Left lung (tissue), 10 donors: ENCODE measurements around the gene FILIP1L. TPM values are rescaled to one million over a fixed set of nuclear protein-coding genes. Genes with fewer than 3 reads are reported as not detected.

ENCODE experiments used
- ATAC-seq: fragments of 200-7000 bp; cut with Tn5 transposase; one replicate; pipeline ENCODE4 v1.9.1; 2020; ENCODE audit warnings: moderate library complexity
- DNase-seq, 4 donors: peaks; one replicate each; pipeline ENCODE4 v3.0.0-alpha.2; 2013 to 2020
- H3K27ac ChIP-seq, 2 donors: fragments of 200-600 bp; sonication (generic) in 1 of 2; one replicate each; pipeline versions ENCODE4 v1.5.0 to v1.8.0; 2020 to 2021
- H3K27me3 ChIP-seq, 2 donors: fragments of 200-600 bp; sonication (generic) in 1 of 2; one replicate each; pipeline versions ENCODE4 v1.5.0 to v1.8.0; 2020 to 2021
- H3K36me3 ChIP-seq, 2 donors: fragments of 200-600 bp; sonication (generic) in 1 of 2; one replicate each; pipeline versions ENCODE4 v1.5.0 to v1.8.0; 2020 to 2021
- H3K4me1 ChIP-seq, 2 donors: fragments of 200-600 bp; one replicate each; pipeline ENCODE4 v1.8.0; 2021
- H3K4me3 ChIP-seq, 2 donors: fragments of 200-600 bp; sonication (generic) in 1 of 2; one replicate each; pipeline versions ENCODE4 v1.5.0 to v1.8.0; 2020 to 2021; ENCODE audit warnings: mild to moderate bottlenecking in 1 of 2
- H3K9me3 ChIP-seq, 2 donors: fragments of 200-600 bp; sonication (generic) in 1 of 2; one replicate each; pipeline versions ENCODE4 v1.5.0 to v1.8.0; 2020 to 2021
- CTCF ChIP-seq, 2 donors: fragments of 200-600 bp; sonication (generic) in 1 of 2; IDR thresholded peaks; one replicate each; pipeline versions ENCODE4 v1.5.0 to v1.8.0; 2021; ENCODE audit warnings: antibody characterized with exemption in 2 of 2
- intact Hi-C, 2 donors: fragments of 100-400 bp; cut with DNase I; formaldehyde crosslinking; loops; one replicate each; pipeline versions ENCODE4 v1.11.2 to v1.14.2; 2022
- polyA plus RNA-seq, 6 donors: library from polyadenylated mRNA; unstranded; fragments of 120-200 nt; gene quantifications; one replicate each; pipeline ENCODE4 v1.2.1, GENCODE V29; 2013; ENCODE audit not compliant: insufficient read length in 6 of 6
- total RNA-seq, 2 donors: library from RNA; stranded (reverse); fragmentation: NEBNext Ultra II Directional; extraction: Animal tissue kit (Norgen Biotek cat#: 25700); gene quantifications; one replicate each; pipeline ENCODE4 v1.2.1, GENCODE V29; 2021
- donor health status: DM: no; HTN: yes; CAD: no.
- donor health status: DM: no; HTN: no; CAD: no.

FILIP1L gene
- total and polyA plus RNA-seq, 8 donors, result 10.6 to 68.9 (median 14.8) TPM

- no peaks in the 10 kb centered on the region for H3K9me3 ChIP-seq
- no peak for DNase-seq
- H3K4me3 ChIP-seq, result no peak overlapping the region
- peaks cover 0 to 8% of the 10 kb centered on the region in 2 donors for H3K4me1 ChIP-seq
- H3K36me3 ChIP-seq, result no peaks in the 10 kb centered on the region
- H3K27me3 ChIP-seq, result no peaks in the 10 kb centered on the region
- ATAC-seq, result no peak
- TF ChIP-seq CTCF (IDR thresholded peaks at IDR 0.05), result no peak
- no peak overlapping the region for H3K27ac ChIP-seq
- intact Hi-C loops, result no loop called here
These were observed 184.6 kb downstream of the FILIP1L start for GRCh38 chr3:99929745-99930139.

GRCh38 chr3:99928771-99929744 is 185.2 kb downstream of the FILIP1L start:
- H3K4me1 ChIP-seq, result peaks cover 0 to 8% of the 10 kb centered on the region in 2 donors
- no peaks in the 10 kb centered on the region for H3K9me3 ChIP-seq
- intact Hi-C loops, result no loop called here
- H3K27me3 ChIP-seq, result no peaks in the 10 kb centered on the region
- H3K27ac ChIP-seq, result no peak overlapping the region
- H3K4me3 ChIP-seq, result no peak overlapping the region
- TF ChIP-seq CTCF (IDR thresholded peaks at IDR 0.05), result no peak
- DNase-seq, result no peak
- ATAC-seq, result no peak
- H3K36me3 ChIP-seq, result no peaks in the 10 kb centered on the region

GRCh38 chr3:99927671-99928457 is 186.4 kb downstream of the FILIP1L start:
- DNase-seq (no peak), ATAC-seq (no peak)
- Histone ChIP-seq H3K4me3 (no peak overlapping the region), H3K27ac (no peak overlapping the region), H3K9me3 (no peaks in the 10 kb centered on the region), H3K4me1 (peaks cover 0 to 8% of the 10 kb centered on the region in 2 donors), H3K27me3 (no peaks in the 10 kb centered on the region), H3K36me3 (no peaks in the 10 kb centered on the region)
- intact Hi-C loops, result no loop called here
- TF ChIP-seq CTCF (IDR thresholded peaks at IDR 0.05), result no peak

- peak overlapping the region; percentile 27 to 30 for H3K27ac ChIP-seq
These were observed 188.6 kb downstream of the FILIP1L start for GRCh38 chr3:99925584-99926230.

More at GRCh38 chr3:99925584-99926230, 188.6 kb downstream of the FILIP1L start:
- Histone ChIP-seq H3K4me3 (no peak overlapping the region), H3K9me3 (no peaks in the 10 kb centered on the region), H3K27me3 (no peaks in the 10 kb centered on the region), H3K36me3 (no peaks in the 10 kb centered on the region), H3K4me1 (peaks cover 1 to 15% of the 10 kb centered on the region in 2 donors)
- ATAC-seq (peak; percentile 78), DNase-seq (peak in 2 of 4 donors; percentile 66 to 74)
- intact Hi-C loops, result no loop called here
- no peak for TF ChIP-seq CTCF (IDR thresholded peaks at IDR 0.05)
